ENCODE data around the gene PROX2.

DNA sequence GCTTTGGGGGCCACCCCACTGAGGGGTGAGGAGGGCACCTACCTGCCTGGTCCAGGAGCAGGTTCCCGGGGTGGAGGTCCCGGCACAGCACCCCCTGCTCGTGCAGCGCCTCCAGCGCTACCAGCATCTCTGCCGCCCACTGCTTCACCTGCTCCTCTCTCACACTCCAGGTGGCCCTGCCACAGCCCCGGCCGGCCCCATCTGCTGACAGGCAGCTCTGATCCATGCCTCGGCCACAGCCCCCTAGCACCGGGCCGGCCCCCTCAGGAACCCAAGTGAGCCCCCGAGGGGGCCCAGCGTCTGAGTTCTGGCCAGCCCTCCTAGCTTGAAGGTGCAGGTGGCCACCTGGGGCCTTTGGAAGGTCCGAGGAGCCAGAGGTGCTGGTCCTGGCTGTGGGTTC lies 33.6 kb upstream of the PROX2 start:
- TF ChIP-seq CTCF (IDR thresholded peaks at IDR 0.05): no peak
- TF ChIP-seq POLR2A (IDR thresholded peaks at IDR 0.05): no peak
